Smooth muscle cell of the coronary artery (primary cell): Measurements from ENCODE around the gene OR2T2. TPM values are rescaled to one million over a fixed set of nuclear protein-coding genes. Genes with fewer than 3 reads are reported as not detected.

Experiments used
- total RNA-seq: library from RNA; depleted of rRNA; stranded (reverse); fragments of >200 nt; gene quantifications from 2 replicates; pipeline ENCODE4 v1.2.3, GENCODE V29; 2014; ENCODE audit warnings: low replicate concordance

Gene OR2T2
- total RNA-seq, result not detected in 2 replicates

GRCh38 chr1:248445399-248445798, at the start of gene OR2T2:
Gene OR2T2, plus strand, starts transcription at chr1:248445637. Its CDS starts 7,161 bp downstream, at chr1:248452798.

GRCh38 chr1:248402748-248403147, 42.7 kb upstream of the OR2T2 start, which contains the start of gene OR2T1:
Gene OR2T1, plus strand, starts transcription at chr1:248403048. Its CDS starts 3,100 bp downstream, at chr1:248406148.

GRCh38 chr1:248473051-248473450, 27.6 kb downstream of the OR2T2 start, which contains the start of gene OR2T3:
Gene OR2T3, plus strand, starts transcription at chr1:248473351. Its CDS starts 0 bp downstream, at chr1:248473351.

GRCh38 chr1:248488289-248488688, 42.9 kb downstream of the OR2T2 start, which contains the start of gene OR2T5:
Gene OR2T5, plus strand, starts transcription at chr1:248488589. Its CDS starts 0 bp downstream, at chr1:248488589.

Other genes starting within 250 kb of the OR2T2 start
- gene OR2M3, start 248.4 kb upstream of the OR2T2 start, total RNA-seq, result not detected in 2 replicates
- gene OR2M4, start 214.2 kb upstream of the OR2T2 start, total RNA-seq, result not detected in 2 replicates
- gene OR2T33, start 167.7 kb upstream of the OR2T2 start, total RNA-seq, result not detected in 2 replicates
- not detected in 2 replicates for gene OR2T12, start 142.2 kb upstream of the OR2T2 start, total RNA-seq
- not detected in 2 replicates for gene OR2M7, start 121.1 kb upstream of the OR2T2 start, total RNA-seq
- not detected in 2 replicates for gene OR14C36, start 96.9 kb upstream of the OR2T2 start, total RNA-seq
- not detected in 2 replicates for gene OR2T4, start 84.0 kb upstream of the OR2T2 start, total RNA-seq
- not detected in 2 replicates for gene OR2T6, start 69.9 kb upstream of the OR2T2 start, total RNA-seq
- not detected in 2 replicates for gene OR2T1, start 42.6 kb upstream of the OR2T2 start, total RNA-seq
- gene OR2T3, start 27.7 kb downstream of the OR2T2 start, total RNA-seq, result not detected in 2 replicates
- gene OR2T5, start 43.0 kb downstream of the OR2T2 start, total RNA-seq, result not detected in 2 replicates
- gene OR2G6, start 62.4 kb downstream of the OR2T2 start, total RNA-seq, result not detected in 2 replicates
- not detected in 2 replicates for gene OR2T29, start 117.1 kb downstream of the OR2T2 start, total RNA-seq
- gene OR2T34, start 129.1 kb downstream of the OR2T2 start, total RNA-seq, result not detected in 2 replicates
- not detected in 2 replicates for gene OR2T10, start 152.1 kb downstream of the OR2T2 start, total RNA-seq
- gene OR2T11, start 189.5 kb downstream of the OR2T2 start, total RNA-seq, result not detected in 2 replicates
- gene OR2T35, start 199.6 kb downstream of the OR2T2 start, total RNA-seq, result not detected in 2 replicates
- not detected in 2 replicates for gene OR2T27, start 209.9 kb downstream of the OR2T2 start, total RNA-seq